NCI-H2196 (cell line): Measurements from ENCODE around the gene SVBP.
A peak's percentile ranks its signal among the peaks of the same experiment; 100 is the strongest.

Source experiments
- DNase-seq: peaks from one replicate; lab custom pipeline; 2025; ENCODE audit not compliant: unreplicated experiment; lab: John Stamatoyannopoulos, UW

The SVBP gene

DNA sequence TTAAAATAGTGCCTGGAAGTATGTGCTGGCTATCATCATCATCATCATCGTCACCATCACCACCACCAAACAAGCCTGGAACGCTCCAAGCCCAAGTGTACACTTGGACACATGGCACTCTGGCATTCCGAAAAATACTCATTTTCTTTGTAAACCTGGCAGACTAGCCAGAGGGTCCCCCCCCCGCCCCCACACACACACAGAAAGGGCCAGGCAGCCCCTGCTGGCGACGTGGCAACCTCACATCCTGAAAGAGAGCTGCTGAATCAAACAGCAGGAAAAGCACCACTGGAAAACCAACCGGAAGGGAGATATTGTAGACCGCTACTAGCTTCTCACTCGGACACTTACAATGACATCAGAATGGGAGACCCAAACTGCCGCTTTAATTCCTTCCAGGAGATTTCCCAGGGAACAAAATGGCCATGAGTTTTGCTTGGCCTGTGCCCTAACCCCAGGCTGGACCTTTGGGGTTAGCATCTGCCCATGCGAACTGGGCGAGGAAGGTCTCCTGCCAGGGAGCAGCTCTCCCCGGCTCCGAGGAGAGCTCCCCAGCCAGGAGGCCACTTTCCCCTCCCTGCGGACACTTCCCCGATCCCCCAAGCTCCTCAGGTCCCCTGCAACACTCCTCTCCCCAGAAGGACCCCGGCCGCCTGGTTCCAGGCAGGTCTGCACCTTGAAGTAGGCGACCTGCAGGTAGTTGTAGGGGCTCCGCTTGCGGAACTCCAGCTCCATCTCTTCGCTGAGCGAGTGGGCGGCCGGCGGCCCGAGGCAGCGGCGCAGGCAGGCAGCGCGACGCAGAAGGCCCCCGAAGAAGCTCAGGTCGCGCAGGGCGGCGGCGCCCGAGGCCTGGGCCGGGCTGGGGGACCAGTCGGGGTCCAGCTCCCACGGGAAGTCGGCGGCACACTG lies 51.1 kb downstream of the SVBP start:
- DNase-seq, result peak; percentile 32

- DNase-seq, result no peak
Observed at GRCh38 chr1:42765269-42765668, 51.9 kb downstream of the SVBP start.

DNA sequence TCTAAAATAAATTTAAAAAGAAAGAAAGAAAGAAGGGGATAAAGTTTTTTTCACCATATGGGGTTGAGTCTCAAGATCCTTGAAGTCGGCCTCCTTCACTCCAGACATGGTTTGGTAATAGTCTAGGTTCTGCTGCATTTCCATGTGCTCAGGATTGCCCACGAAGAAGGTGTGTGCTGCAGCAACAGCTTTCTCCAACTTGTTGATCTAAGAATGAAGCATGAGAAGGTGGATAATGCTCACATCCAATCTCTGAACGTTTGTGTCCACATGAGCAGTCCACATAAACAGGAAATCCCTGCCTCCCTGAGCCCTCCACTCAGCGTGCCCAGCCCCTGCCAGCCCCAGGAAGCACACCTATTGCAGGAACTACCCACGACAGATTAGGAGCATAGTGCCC lies 54.9 kb downstream of the SVBP start:
- no peak for DNase-seq

DNA sequence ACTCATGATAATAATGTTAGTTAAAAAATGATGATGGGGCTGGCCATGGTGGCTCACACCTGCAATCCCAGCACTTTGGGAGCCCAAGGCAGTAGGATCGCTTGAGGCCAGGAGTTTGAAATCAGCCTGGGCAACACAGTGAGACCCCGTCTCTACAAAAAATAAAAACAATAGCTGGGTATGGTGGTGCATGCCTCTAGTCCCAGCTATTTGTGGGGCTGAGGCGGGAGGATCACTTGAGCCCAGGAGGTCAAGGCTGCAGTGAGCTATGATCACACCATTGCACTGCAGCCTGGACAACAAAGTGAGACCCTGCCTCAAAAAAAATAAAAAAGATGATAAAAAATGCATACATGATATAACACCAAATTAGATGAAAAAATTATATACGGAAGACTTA lies 55.6 kb downstream of the SVBP start:
- DNase-seq, result no peak

GRCh38 chr1:42759114-42759513 lies 58.1 kb downstream of the SVBP start:
- DNase-seq, result no peak

GRCh38 chr1:42758641-42759040 lies 58.6 kb downstream of the SVBP start:
- DNase-seq, result no peak

GRCh38 chr1:42757892-42758275 lies 59.3 kb downstream of the SVBP start:
- DNase-seq, result no peak
